Measurements from ENCODE around the gene DENND4A. TPM values are rescaled to one million over a fixed set of nuclear protein-coding genes. Genes with fewer than 3 reads are reported as not detected.

DENND4A gene
- total and polyA plus RNA-seq, 9 donors, result 10.2 to 63.9 (median 50.2) TPM

GRCh38 chr15:65682404-65682911 is 109.6 kb downstream of the DENND4A start:
- TF ChIP-seq POLR2A (IDR thresholded peaks at IDR 0.05) (no peak), EP300 (IDR thresholded peaks at IDR 0.05) (no peak), CTCF (IDR thresholded peaks at IDR 0.05) (no peak)
- no peak for DNase-seq
- WGBS, 3 donors, result 91 to 95% (median 92%) methylated on average over 2 of the region's 2 CpGs
- Histone ChIP-seq H3K27me3 (no peaks in the 10 kb centered on the region), H3K27ac (no peak overlapping the region), H3K9me3 (no peaks in the 10 kb centered on the region), H3K4me1 (ENCODE audit: insufficient read depth) (no peaks in the 10 kb centered on the region), H3K4me3 (no peak overlapping the region), H3K36me3 (no peaks in the 10 kb centered on the region)
- intact Hi-C loops (cut with DNase I), result no loop called here

- TF ChIP-seq CTCF (IDR thresholded peaks at IDR 0.05) (no peak), POLR2A (IDR thresholded peaks at IDR 0.05) (no peak), EP300 (IDR thresholded peaks at IDR 0.05) (no peak)
- H3K27me3 ChIP-seq, result no peaks in the 10 kb centered on the region
- intact Hi-C loops (cut with DNase I), result no loop called here
- H3K4me3 ChIP-seq, result no peak overlapping the region
- H3K4me1 ChIP-seq (ENCODE audit: insufficient read depth), result no peaks in the 10 kb centered on the region
- no peak for DNase-seq
- H3K9me3 ChIP-seq, result no peaks in the 10 kb centered on the region
- no peak overlapping the region for H3K27ac ChIP-seq
- WGBS, 3 donors, result 96 to 100% (median 97%) methylated on average over 1 of the region's 1 CpG
- no peaks in the 10 kb centered on the region for H3K36me3 ChIP-seq
These were observed 111.5 kb downstream of the DENND4A start for GRCh38 chr15:65680544-65680943.

- intact Hi-C loops (cut with DNase I), result no loop called here
- H3K36me3 ChIP-seq, result no peaks in the 10 kb centered on the region
These were observed 116.0 kb downstream of the DENND4A start for GRCh38 chr15:65676123-65676522.

GRCh38 chr15:65675551-65675950 is 116.5 kb downstream of the DENND4A start:
- Histone ChIP-seq H3K27me3 (no peaks in the 10 kb centered on the region), H3K4me3 (no peak overlapping the region), H3K4me1 (ENCODE audit: insufficient read depth) (no peaks in the 10 kb centered on the region), H3K27ac (no peak overlapping the region), H3K36me3 (no peaks in the 10 kb centered on the region), H3K9me3 (no peaks in the 10 kb centered on the region)
- no peak for DNase-seq
- intact Hi-C loops (cut with DNase I), result no loop called here
- TF ChIP-seq CTCF (IDR thresholded peaks at IDR 0.05) (no peak), EP300 (IDR thresholded peaks at IDR 0.05) (no peak)
- 76 to 90% (median 84%) methylated on average over 1 of the region's 1 CpG for WGBS, 3 donors

More at GRCh38 chr15:65676123-65676522, 116.0 kb downstream of the DENND4A start:
- H3K4me1 ChIP-seq (ENCODE audit: insufficient read depth), result no peaks in the 10 kb centered on the region
- DNase-seq, result no peak
- no peak overlapping the region for H3K27ac ChIP-seq
- no peak overlapping the region for H3K4me3 ChIP-seq
- TF ChIP-seq EP300 (IDR thresholded peaks at IDR 0.05) (no peak), CTCF (IDR thresholded peaks at IDR 0.05) (no peak), POLR2A (IDR thresholded peaks at IDR 0.05) (no peak)
- H3K27me3 ChIP-seq, result no peaks in the 10 kb centered on the region
- H3K9me3 ChIP-seq, result no peaks in the 10 kb centered on the region
- WGBS, 3 donors, result 84 to 91% (median 85%) methylated on average over 2 of the region's 2 CpGs
